Activated CD4-positive, alpha-beta T cell treated with anti-CD3 and anti-CD28 coated beads, Interleukin-2, amount 50 U/mL, for 4 hours (primary cell): Measurements from ENCODE around the gene NCEH1.

Source experiments
- DNase-seq, 2 experiments: peaks; one replicate each; pipeline ENCODE4 v3.0.0-alpha.2; 2020

The NCEH1 gene

GRCh38 chr3:172641291-172641690 is 69.6 kb downstream of the NCEH1 start:
- no peak for DNase-seq

- no peak for DNase-seq
These were observed 70.1 kb downstream of the NCEH1 start for GRCh38 chr3:172640751-172641150.

- DNase-seq, result no peak
These were observed 75.3 kb downstream of the NCEH1 start for GRCh38 chr3:172635588-172635987.

GRCh38 chr3:172634948-172635347 is 75.9 kb downstream of the NCEH1 start:
- no peak for DNase-seq

- no peak for DNase-seq
These were observed 80.6 kb downstream of the NCEH1 start for GRCh38 chr3:172630316-172630715.

GRCh38 chr3:172629470-172629869 is 81.4 kb downstream of the NCEH1 start:
- no peak for DNase-seq

GRCh38 chr3:172627057-172627809 is 83.6 kb downstream of the NCEH1 start:
- DNase-seq, result no peak

- DNase-seq, result no peak
These were observed 84.7 kb downstream of the NCEH1 start for GRCh38 chr3:172626021-172626640.

GRCh38 chr3:172625404-172625803 is 85.5 kb downstream of the NCEH1 start:
- no peak for DNase-seq

GRCh38 chr3:172624999-172625398 is 85.9 kb downstream of the NCEH1 start:
- DNase-seq, result no peak

GRCh38 chr3:172622916-172623700 is 87.8 kb downstream of the NCEH1 start:
- peak; percentile 18 to 27 for DNase-seq

GRCh38 chr3:172622156-172622555 is 88.7 kb downstream of the NCEH1 start:
- DNase-seq, result no peak

- no peak for DNase-seq
These were observed 92.9 kb downstream of the NCEH1 start for GRCh38 chr3:172617976-172618375.

GRCh38 chr3:172617013-172617706 is 93.7 kb downstream of the NCEH1 start:
- no peak for DNase-seq

- no peak for DNase-seq
These were observed 94.8 kb downstream of the NCEH1 start for GRCh38 chr3:172616031-172616461.

- no peak for DNase-seq
These were observed 95.6 kb downstream of the NCEH1 start for GRCh38 chr3:172615296-172615695.

GRCh38 chr3:172614340-172615274 is 96.3 kb downstream of the NCEH1 start:
- DNase-seq, result no peak

GRCh38 chr3:172613845-172614244 is 97.0 kb downstream of the NCEH1 start:
- DNase-seq, result no peak

- no peak for DNase-seq
These were observed 97.8 kb downstream of the NCEH1 start for GRCh38 chr3:172612871-172613678.

GRCh38 chr3:172609750-172610149 is 101.1 kb downstream of the NCEH1 start:
- no peak for DNase-seq

- no peak for DNase-seq
These were observed 102.3 kb downstream of the NCEH1 start for GRCh38 chr3:172608575-172608974.
